Epithelial cell of proximal tubule (primary cell): Measurements from ENCODE around the gene USP6NL. TPM values are rescaled to one million over a fixed set of nuclear protein-coding genes. Genes with fewer than 3 reads are reported as not detected.
A peak's percentile ranks its signal among the peaks of the same experiment; 100 is the strongest.

ENCODE experiments used
- DNase-seq: peaks from one replicate; pipeline ENCODE4 v3.0.0-alpha.2; 2011; ENCODE audit warnings: low read depth
- H3K4me3 ChIP-seq: 2 replicates; pipeline ENCODE4 v1.5.1; 2011; ENCODE audit warnings: low read depth, mild to moderate bottlenecking, low read length
- total RNA-seq: library from RNA; depleted of rRNA; stranded (reverse); fragments of >200 nt; gene quantifications from 2 replicates; pipeline ENCODE4 v1.2.3, GENCODE V29; 2015
- TF ChIP-seq, protein P1 (sequence below): conservative IDR thresholded peaks from 2 replicates; pipeline ENCODE4 v1.5.1; 2012; ENCODE audit warnings: low read depth, mild to moderate bottlenecking, low read length

Gene USP6NL
- total RNA-seq, 1 donor from 2014 or later = 14.7 TPM

DNA sequence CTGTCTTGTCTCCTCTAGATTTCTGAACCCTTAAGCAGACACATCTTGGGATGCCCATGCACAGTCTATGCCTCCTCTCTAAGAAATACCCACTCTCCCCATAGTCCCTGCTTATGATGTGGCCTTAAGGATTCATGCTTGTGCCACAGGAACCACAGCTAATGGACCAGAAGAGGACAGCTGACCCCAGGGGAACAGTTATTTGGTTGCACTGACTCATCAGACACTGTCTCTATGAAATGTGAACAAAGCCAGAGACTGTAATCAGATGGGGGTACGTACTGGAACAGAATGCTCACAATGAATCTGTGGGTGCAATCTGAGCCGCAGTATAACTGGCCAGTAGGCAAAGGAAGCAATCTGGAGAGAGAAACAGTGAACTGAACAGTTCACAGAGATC, 121.9 kb downstream of the USP6NL start:
- TF ChIP-seq, protein P1, sequence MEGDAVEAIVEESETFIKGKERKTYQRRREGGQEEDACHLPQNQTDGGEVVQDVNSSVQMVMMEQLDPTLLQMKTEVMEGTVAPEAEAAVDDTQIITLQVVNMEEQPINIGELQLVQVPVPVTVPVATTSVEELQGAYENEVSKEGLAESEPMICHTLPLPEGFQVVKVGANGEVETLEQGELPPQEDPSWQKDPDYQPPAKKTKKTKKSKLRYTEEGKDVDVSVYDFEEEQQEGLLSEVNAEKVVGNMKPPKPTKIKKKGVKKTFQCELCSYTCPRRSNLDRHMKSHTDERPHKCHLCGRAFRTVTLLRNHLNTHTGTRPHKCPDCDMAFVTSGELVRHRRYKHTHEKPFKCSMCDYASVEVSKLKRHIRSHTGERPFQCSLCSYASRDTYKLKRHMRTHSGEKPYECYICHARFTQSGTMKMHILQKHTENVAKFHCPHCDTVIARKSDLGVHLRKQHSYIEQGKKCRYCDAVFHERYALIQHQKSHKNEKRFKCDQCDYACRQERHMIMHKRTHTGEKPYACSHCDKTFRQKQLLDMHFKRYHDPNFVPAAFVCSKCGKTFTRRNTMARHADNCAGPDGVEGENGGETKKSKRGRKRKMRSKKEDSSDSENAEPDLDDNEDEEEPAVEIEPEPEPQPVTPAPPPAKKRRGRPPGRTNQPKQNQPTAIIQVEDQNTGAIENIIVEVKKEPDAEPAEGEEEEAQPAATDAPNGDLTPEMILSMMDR = no peak
- DNase-seq = no peak
- H3K4me3 ChIP-seq = no peak overlapping the region

DNA sequence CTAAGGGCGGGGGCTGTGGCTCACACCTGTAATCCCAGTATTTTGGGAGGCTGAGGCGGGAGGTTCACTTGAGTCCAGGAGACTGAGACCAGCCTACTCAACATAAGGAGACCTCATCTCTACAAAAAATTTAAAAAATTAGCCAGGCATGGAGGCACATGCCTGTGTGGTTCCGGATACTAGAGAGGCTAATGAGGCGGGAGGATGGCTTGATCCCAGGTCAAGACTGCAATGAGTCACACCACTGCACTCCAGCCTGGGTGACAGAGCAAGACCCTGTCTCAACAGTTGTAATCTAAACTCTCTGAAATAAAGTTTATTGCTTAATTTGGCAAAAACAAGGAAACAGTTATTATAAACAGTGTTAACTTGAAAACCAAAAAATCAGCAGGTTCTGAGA, 123.3 kb downstream of the USP6NL start:
- peak; percentile 20 for DNase-seq
- TF ChIP-seq, protein P1 = no peak
- H3K4me3 ChIP-seq = no peak overlapping the region

DNA sequence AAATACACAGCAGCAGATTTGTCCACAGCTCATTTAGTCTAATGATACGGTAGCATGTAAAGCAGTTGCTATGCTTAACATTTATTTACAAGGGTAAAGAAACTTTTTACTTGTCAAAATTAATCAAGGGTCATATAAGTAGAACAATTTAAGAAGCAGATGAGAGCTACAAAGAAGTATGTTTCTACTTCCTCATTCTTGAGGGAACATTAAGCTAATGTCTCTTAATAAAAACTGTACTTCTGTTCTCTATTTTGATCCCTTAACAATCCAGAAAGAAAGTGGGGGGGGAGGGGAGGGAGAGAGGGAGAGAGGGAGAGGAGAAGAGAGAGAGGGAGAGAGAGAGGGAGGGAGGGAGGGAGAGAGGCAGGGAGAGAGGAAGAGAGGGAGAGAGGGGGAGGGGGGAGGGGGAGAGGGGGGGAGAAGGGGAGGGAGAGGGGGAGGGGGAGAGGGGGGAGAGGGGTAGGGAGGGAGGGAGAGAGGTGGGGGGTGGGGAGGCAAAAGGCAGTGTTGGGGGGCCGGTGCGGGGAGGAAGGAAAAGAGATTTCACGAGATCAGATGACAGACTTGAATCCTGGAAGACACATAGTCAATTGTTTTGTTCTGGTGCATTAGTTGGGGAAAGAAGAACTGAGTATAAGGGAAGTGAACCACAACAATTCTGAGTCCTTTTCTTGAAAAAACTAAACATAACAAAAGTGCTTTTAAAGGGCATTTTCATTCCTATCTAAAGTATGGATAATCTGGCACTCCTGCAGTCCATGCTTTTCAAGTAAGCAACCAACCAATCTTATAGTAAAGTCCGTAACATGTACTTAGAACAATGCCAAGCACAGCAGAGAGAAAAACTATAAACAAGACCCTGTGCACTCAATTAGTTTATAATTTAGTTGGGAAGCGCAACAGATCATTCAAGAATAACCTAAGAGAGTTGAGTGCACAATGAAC, 128.0 kb downstream of the USP6NL start:
- TF ChIP-seq, protein P1 = no peak
- no peak for DNase-seq
- H3K4me3 ChIP-seq = no peak overlapping the region

DNA sequence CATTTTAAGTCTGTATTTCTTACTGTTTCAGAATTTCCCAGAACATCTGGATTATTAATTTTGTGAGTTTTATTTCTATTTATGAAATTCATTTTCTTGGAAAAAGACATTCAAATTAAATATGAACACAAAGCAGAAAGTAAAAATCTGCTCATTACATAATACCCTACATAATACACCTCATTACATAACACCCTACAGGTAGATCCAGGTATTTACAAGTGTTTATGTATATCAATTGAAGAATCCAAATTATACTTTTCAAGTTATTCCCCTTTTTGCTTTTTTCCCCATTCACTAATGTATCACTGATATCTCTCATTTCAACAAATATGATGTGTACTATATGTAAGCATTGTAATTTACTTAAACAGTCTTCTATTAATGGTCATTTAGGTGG, 129.1 kb downstream of the USP6NL start:
- TF ChIP-seq, protein P1 = no peak
- no peak for DNase-seq
- H3K4me3 ChIP-seq = no peak overlapping the region

DNA sequence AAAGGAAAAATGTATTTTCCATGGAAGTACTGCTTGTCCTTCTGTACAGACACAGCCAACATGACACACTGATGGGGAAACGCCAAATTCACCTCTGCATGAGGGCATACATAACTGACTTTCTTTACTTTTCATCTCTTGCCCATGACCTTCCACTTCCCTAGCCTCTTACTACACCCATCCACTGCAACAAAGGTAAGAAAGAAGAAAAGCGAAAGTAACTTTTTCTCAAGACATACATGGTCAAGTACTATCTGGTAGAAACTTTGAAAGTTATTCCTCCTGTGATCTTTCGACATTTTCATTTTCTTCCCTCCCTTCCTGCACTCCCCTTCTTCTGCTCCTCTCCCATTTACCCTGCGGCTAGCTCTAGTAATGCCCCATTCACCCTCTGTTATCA, 130.8 kb downstream of the USP6NL start:
- TF ChIP-seq, protein P1 = no peak
- no peak for DNase-seq
- no peak overlapping the region for H3K4me3 ChIP-seq

DNA sequence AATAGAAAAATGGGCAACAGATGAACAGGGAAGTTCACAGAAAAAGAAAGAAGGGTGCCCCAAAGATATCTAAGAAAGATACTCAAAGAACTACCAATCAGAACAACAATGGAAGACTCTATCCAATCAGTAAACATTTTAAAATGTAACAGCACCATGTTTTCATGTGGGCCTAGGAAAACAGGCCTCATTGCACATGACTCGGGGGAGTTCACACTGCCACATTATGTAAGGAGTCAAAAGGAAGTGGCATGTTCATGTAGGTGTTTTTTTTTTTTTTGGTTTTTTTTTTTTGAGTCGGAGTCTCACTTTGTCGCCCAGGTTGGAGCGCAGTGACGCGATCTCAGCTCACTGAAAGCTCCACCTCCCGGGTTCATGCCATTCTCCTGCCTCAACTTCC, 132.2 kb downstream of the USP6NL start:
- no peak for DNase-seq
- TF ChIP-seq, protein P1 = no peak
- no peak overlapping the region for H3K4me3 ChIP-seq

DNA sequence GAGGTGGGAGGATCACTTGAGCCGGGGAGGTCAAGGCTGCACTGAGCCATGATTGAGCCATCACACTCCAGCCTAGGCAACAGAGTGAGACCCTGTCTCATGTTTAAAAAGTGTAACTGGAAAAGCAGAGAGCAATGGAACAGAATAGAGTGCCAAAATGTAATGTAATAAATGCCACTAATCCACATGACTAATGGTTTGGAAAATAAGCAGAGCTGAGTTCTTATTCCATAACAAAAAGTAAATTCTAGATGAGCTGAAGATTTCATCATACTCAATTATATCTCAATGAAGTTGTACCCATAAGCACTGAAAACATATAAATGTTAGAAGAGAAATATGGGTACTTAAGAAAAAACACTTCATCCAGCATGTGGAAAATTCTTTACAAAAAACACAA, 132.6 kb downstream of the USP6NL start:
- no peak overlapping the region for H3K4me3 ChIP-seq
- no peak for DNase-seq
- TF ChIP-seq, protein P1 = no peak
